CD4-positive, alpha-beta memory T cell (primary cell): ENCODE data around the gene SPDYE6. TPM values are rescaled to one million over a fixed set of nuclear protein-coding genes. Genes with fewer than 3 reads are reported as not detected.
A peak's percentile ranks its signal among the peaks of the same experiment; 100 is the strongest.

Source experiments
- CTCF ChIA-PET: fragments of 350-600 bp; sonication (Branson Sonifier 250); formaldehyde crosslinking; loops from one replicate; lab custom pipeline; 2021; ENCODE audit warnings: inconsistent platforms; ENCODE audit not compliant: partially characterized antibody; lab: Charles Lee
- POLR2A ChIA-PET: fragments of 350-600 bp; sonication (Branson Sonifier 250); formaldehyde crosslinking; loops from one replicate; lab custom pipeline; 2021; ENCODE audit not compliant: partially characterized antibody; lab: Charles Lee
- DNase-seq, 5 donors: peaks; one replicate each; pipeline versions ENCODE4 v3.0.0 to v3.0.0-alpha.2; 2020 to 2022; ENCODE audit warnings: mixed read lengths in 1 of 5
- H3K27ac ChIP-seq: one replicate; pipeline ENCODE4 v1.7.0; 2013; ENCODE audit warnings: low read depth, low read length
- H3K27me3 ChIP-seq: 2 replicates; pipeline ENCODE4 v1.7.0; 2013; ENCODE audit warnings: mild to moderate bottlenecking, low read length, moderate library complexity; ENCODE audit not compliant: insufficient read depth
- H3K36me3 ChIP-seq: 2 replicates; pipeline ENCODE4 v1.7.0; 2013; ENCODE audit warnings: mild to moderate bottlenecking, low read length, moderate library complexity; ENCODE audit not compliant: insufficient read depth
- H3K4me1 ChIP-seq: 2 replicates; pipeline ENCODE4 v1.7.0; 2013; ENCODE audit warnings: mild to moderate bottlenecking, low read length, moderate library complexity; ENCODE audit not compliant: insufficient read depth
- H3K4me3 ChIP-seq, 2 donors: one replicate each; pipeline ENCODE4 v1.7.0; 2013; ENCODE audit warnings: low read length in 2 of 2, mild to moderate bottlenecking in 1 of 2
- H3K9me3 ChIP-seq, 2 donors: one replicate each; pipeline ENCODE4 v1.7.0; 2013; ENCODE audit warnings: low read length in 2 of 2, control low read depth in 1 of 2; ENCODE audit not compliant: control insufficient read depth in 1 of 2
- H3K27ac Mint-ChIP-seq, 7 donors: one replicate each; pipeline ENCODE4 v1.8.0; 2020 to 2021; ENCODE audit warnings: mixed read lengths in 7 of 7, mild to moderate bottlenecking in 6 of 7, inconsistent platforms in 3 of 7, moderate library complexity in 3 of 7
- H3K27me3 Mint-ChIP-seq, 2 donors: one replicate each; pipeline ENCODE4 v1.8.0; 2020 to 2021; ENCODE audit warnings: mixed read lengths in 2 of 2
- H3K36me3 Mint-ChIP-seq, 2 donors: one replicate each; pipeline ENCODE4 v1.8.0; 2020 to 2021; ENCODE audit warnings: mixed read lengths in 2 of 2, inconsistent platforms in 1 of 2, mild to moderate bottlenecking in 1 of 2
- H3K4me1 Mint-ChIP-seq, 4 donors: one replicate each; pipeline ENCODE4 v1.8.0; 2020 to 2021; ENCODE audit warnings: mixed read lengths in 4 of 4, mild to moderate bottlenecking in 1 of 4
- H3K4me3 Mint-ChIP-seq, 8 donors: one replicate each; pipeline ENCODE4 v1.8.0; 2020 to 2021; ENCODE audit warnings: mixed read lengths in 8 of 8, mild to moderate bottlenecking in 7 of 8, moderate library complexity in 6 of 8, inconsistent platforms in 3 of 8
- H3K9me3 Mint-ChIP-seq, 8 donors: one replicate each; pipeline ENCODE4 v1.8.0; 2020 to 2021; ENCODE audit warnings: mixed read lengths in 8 of 8, mild to moderate bottlenecking in 5 of 8, inconsistent platforms in 3 of 8, moderate library complexity in 1 of 8
- intact Hi-C: fragments of 100-400 bp; cut with micrococcal nuclease; formaldehyde crosslinking; loops from one replicate; pipeline ENCODE4 v1.15.1; 2023
- polyA plus RNA-seq, 2 donors: library from polyadenylated mRNA; unstranded; fragments of 300-500 nt; fragmentation: Illumina TruSeq; gene quantifications; one replicate each; pipeline ENCODE4 v1.2.3, GENCODE V29; 2021
- total RNA-seq, 2 experiments: library from RNA; stranded (reverse); gene quantifications; one replicate each; pipeline ENCODE4 v1.2.3, GENCODE V29; 2021

SPDYE6 gene
- total and polyA plus RNA-seq, 4 experiments from 2014 or later = 0.14 to 0.73 TPM; not detected in 2

DNA sequence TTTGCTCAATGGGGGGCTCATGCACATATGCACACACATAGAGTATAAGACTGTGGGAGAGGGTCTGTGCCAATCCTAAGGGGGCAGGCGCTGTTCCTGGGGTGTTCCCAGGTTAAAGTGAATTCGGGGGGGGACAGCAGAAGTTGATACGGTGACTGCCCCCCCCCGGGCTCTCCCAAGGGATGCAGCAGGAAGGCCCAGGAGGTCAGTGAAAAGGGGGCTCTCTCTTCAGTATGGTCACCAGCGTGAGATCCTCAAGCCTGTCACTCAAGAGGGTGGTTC is 32.4 kb downstream of the SPDYE6 start:
- H3K27ac ChIP-seq = no peak overlapping the region
- peaks cover 0 to 2% (median 0%) of the 10 kb centered on the region in 8 donors for H3K9me3 Mint-ChIP-seq
- intact Hi-C loops = no loop called here
- no peak overlapping the region for H3K27ac Mint-ChIP-seq
- peaks cover 0 to 3% (median 0%) of the 10 kb centered on the region in 4 donors for H3K4me1 Mint-ChIP-seq
- no peaks in the 10 kb centered on the region for H3K36me3 Mint-ChIP-seq
- CTCF ChIA-PET = no interaction called here
- no peak overlapping the region for H3K4me3 Mint-ChIP-seq
- H3K27me3 Mint-ChIP-seq = peaks cover 17 to 25% of the 10 kb centered on the region in 2 donors
- no peaks in the 10 kb centered on the region for H3K4me1 ChIP-seq
- POLR2A ChIA-PET = no interaction called here
- H3K36me3 ChIP-seq = no peaks in the 10 kb centered on the region
- no peaks in the 10 kb centered on the region for H3K9me3 ChIP-seq
- H3K27me3 ChIP-seq = no peaks in the 10 kb centered on the region
- no peak overlapping the region for H3K4me3 ChIP-seq
- no peak for DNase-seq

GRCh38 chr7:102322202-102322715 is 34.0 kb downstream of the SPDYE6 start:
- intact Hi-C loops = no loop called here
- Mint-ChIP-seq H3K27me3 (peaks cover 9 to 20% of the 10 kb centered on the region in 2 donors), H3K36me3 (no peaks in the 10 kb centered on the region), H3K4me3 (no peak overlapping the region), H3K4me1 (peaks cover 0 to 3% (median 0%) of the 10 kb centered on the region in 4 donors), H3K9me3 (peaks cover 0 to 2% (median 0%) of the 10 kb centered on the region in 8 donors), H3K27ac (no peak overlapping the region)
- Histone ChIP-seq H3K4me3 (no peak overlapping the region), H3K9me3 (no peaks in the 10 kb centered on the region), H3K27me3 (no peaks in the 10 kb centered on the region), H3K27ac (no peak overlapping the region), H3K36me3 (no peaks in the 10 kb centered on the region), H3K4me1 (no peaks in the 10 kb centered on the region)
- DNase-seq = no peak
- POLR2A ChIA-PET = no interaction called here
- CTCF ChIA-PET = no interaction called here

GRCh38 chr7:102321351-102322201 is 34.7 kb downstream of the SPDYE6 start:
- intact Hi-C loops = no loop called here
- CTCF ChIA-PET = no interaction called here
- Mint-ChIP-seq H3K4me1 (peaks cover 0 to 3% (median 0%) of the 10 kb centered on the region in 4 donors), H3K27me3 (peaks cover 9 to 17% of the 10 kb centered on the region in 2 donors), H3K27ac (no peak overlapping the region), H3K36me3 (no peaks in the 10 kb centered on the region), H3K4me3 (peak overlapping the region in 1 of 8 donors; percentile 26), H3K9me3 (peaks cover 0 to 2% (median 0%) of the 10 kb centered on the region in 8 donors)
- Histone ChIP-seq H3K27ac (no peak overlapping the region), H3K4me1 (no peaks in the 10 kb centered on the region), H3K27me3 (no peaks in the 10 kb centered on the region), H3K4me3 (no peak overlapping the region), H3K36me3 (no peaks in the 10 kb centered on the region), H3K9me3 (no peaks in the 10 kb centered on the region)
- no peak for DNase-seq
- POLR2A ChIA-PET = no interaction called here

DNA sequence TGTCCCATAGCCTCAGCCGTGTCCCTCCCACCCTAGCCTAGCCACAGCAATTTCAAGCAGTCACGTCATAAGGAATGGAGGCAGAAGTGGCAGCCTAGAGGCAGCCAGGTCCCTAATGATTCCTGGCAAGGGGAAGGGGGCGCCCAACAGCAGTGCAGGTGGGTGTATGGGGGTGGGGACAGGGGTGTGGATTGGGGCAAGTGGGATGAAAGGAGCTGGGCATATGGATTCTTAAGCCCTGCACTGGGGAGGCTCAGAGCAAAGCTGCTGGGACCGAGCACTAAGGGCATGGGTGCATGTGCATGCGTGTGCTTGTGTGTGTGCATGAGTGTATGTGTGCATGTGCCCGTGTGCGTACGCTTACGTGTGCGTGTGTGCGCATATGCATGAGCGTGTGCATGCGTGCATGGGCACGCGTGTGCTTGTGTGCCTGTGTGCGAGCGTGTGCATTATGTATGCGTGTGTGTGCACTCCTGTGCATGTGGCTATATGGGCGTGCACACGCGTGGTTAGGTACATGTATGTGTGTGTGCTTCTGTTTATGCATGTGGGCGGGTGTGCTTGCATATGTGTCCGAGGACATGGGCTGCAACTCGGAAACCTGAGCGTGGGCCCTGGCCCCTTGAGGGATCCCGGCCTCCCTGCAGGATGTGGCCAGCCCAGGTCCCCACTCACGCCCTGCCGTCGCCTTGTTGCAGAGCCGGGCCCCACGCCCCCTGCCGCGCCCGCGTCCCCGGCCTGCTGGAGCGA is 35.5 kb downstream of the SPDYE6 start:
- no peak for DNase-seq
- H3K9me3 ChIP-seq = no peaks in the 10 kb centered on the region
- Mint-ChIP-seq H3K4me1 (peaks cover 0 to 3% (median 0%) of the 10 kb centered on the region in 4 donors), H3K9me3 (peaks cover 0 to 2% (median 0%) of the 10 kb centered on the region in 8 donors), H3K27ac (no peak overlapping the region), H3K36me3 (no peaks in the 10 kb centered on the region), H3K27me3 (peaks cover 9 to 17% of the 10 kb centered on the region in 2 donors), H3K4me3 (peak overlapping the region in 2 of 8 donors; percentile 15 to 17)
- no peaks in the 10 kb centered on the region for H3K36me3 ChIP-seq
- ChIA-PET POLR2A (no interaction called here), CTCF (no interaction called here)
- H3K4me3 ChIP-seq = no peak overlapping the region
- H3K27ac ChIP-seq = no peak overlapping the region
- H3K4me1 ChIP-seq = no peaks in the 10 kb centered on the region
- intact Hi-C loops = no loop called here
- H3K27me3 ChIP-seq = no peaks in the 10 kb centered on the region

- Histone ChIP-seq H3K27me3 (no peaks in the 10 kb centered on the region), H3K36me3 (no peaks in the 10 kb centered on the region), H3K4me3 (no peak overlapping the region), H3K4me1 (no peaks in the 10 kb centered on the region), H3K27ac (no peak overlapping the region), H3K9me3 (no peaks in the 10 kb centered on the region)
- peak overlapping the region in 1 of 8 donors; percentile 15 for H3K4me3 Mint-ChIP-seq
- H3K4me1 Mint-ChIP-seq = peaks cover 0 to 3% (median 0%) of the 10 kb centered on the region in 4 donors
- peaks cover 0 to 2% (median 0%) of the 10 kb centered on the region in 8 donors for H3K9me3 Mint-ChIP-seq
- intact Hi-C loops = no loop called here
- no peak for DNase-seq
- H3K27ac Mint-ChIP-seq = no peak overlapping the region
- POLR2A ChIA-PET = no interaction called here
- no peaks in the 10 kb centered on the region for H3K36me3 Mint-ChIP-seq
- H3K27me3 Mint-ChIP-seq = peaks cover 9 to 17% of the 10 kb centered on the region in 2 donors
- CTCF ChIA-PET = no interaction called here
Observed at GRCh38 chr7:102320181-102320580, 36.1 kb downstream of the SPDYE6 start.

DNA sequence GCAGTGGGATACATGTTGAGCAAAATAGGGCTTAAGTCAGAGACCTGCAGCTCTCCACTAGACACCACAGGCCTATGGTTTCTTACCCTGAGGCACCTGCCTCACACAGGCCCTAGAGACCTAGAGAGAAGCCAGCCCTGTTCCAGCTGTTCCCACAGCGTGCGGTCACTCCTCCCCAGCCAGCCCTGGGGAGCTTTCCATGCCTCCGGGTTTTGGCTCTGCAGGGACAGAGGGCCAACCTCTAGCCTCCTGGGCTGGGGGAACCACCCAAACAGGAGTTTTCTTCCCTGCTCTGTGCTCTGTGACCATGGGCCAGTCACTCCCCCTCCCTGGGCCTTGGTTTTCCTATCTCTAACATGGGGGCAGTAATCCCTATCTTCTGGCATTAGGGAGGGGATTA is 36.6 kb downstream of the SPDYE6 start:
- no peak for DNase-seq
- no peak overlapping the region for H3K4me3 Mint-ChIP-seq
- no peaks in the 10 kb centered on the region for H3K36me3 ChIP-seq
- no peak overlapping the region for H3K27ac ChIP-seq
- H3K4me3 ChIP-seq = no peak overlapping the region
- H3K27me3 ChIP-seq = no peaks in the 10 kb centered on the region
- CTCF ChIA-PET = no interaction called here
- intact Hi-C loops = no loop called here
- H3K36me3 Mint-ChIP-seq = no peaks in the 10 kb centered on the region
- H3K27ac Mint-ChIP-seq = no peak overlapping the region
- H3K4me1 Mint-ChIP-seq = peaks cover 0 to 3% (median 0%) of the 10 kb centered on the region in 4 donors
- H3K4me1 ChIP-seq = no peaks in the 10 kb centered on the region
- peaks cover 0 to 2% (median 0%) of the 10 kb centered on the region in 8 donors for H3K9me3 Mint-ChIP-seq
- no peaks in the 10 kb centered on the region for H3K9me3 ChIP-seq
- POLR2A ChIA-PET = no interaction called here
- H3K27me3 Mint-ChIP-seq = peaks cover 9 to 17% of the 10 kb centered on the region in 2 donors

GRCh38 chr7:102318482-102318971 is 37.7 kb downstream of the SPDYE6 start:
- Mint-ChIP-seq H3K27me3 (peaks cover 3 to 12% of the 10 kb centered on the region in 2 donors), H3K4me3 (no peak overlapping the region), H3K27ac (no peak overlapping the region), H3K9me3 (peaks cover 0 to 2% (median 0%) of the 10 kb centered on the region in 8 donors), H3K4me1 (peaks cover 0 to 3% (median 0%) of the 10 kb centered on the region in 4 donors), H3K36me3 (no peaks in the 10 kb centered on the region)
- H3K4me1 ChIP-seq = no peaks in the 10 kb centered on the region
- intact Hi-C loops = no loop called here
- H3K36me3 ChIP-seq = no peaks in the 10 kb centered on the region
- no peak overlapping the region for H3K27ac ChIP-seq
- POLR2A ChIA-PET = no interaction called here
- no peaks in the 10 kb centered on the region for H3K27me3 ChIP-seq
- no peak overlapping the region for H3K4me3 ChIP-seq
- no peaks in the 10 kb centered on the region for H3K9me3 ChIP-seq
- CTCF ChIA-PET = no interaction called here
- DNase-seq = no peak
